Esophagus muscularis mucosa (tissue), 4 donors: ENCODE measurements around the gene ST3GAL3.

Source experiments
- EP300 ChIP-seq: sonication (generic); formaldehyde crosslinking; IDR thresholded peaks from one replicate; pipeline ENCODE4 v1.6.1; 2017; ENCODE audit warnings: antibody characterized with exemption
- POLR2A ChIP-seq: fragments of 450-650 bp; IDR thresholded peaks from one replicate; pipeline ENCODE4 v1.6.1; 2017; ENCODE audit warnings: antibody characterized with exemption, moderate library complexity, mild to moderate bottlenecking, low read depth
- TF ChIP-seq, protein P1 (sequence below), 3 experiments: fragments of 200-600 bp in 2 of 3; fragments of 450-650 bp in 1 of 3; sonication (generic) in 2 of 3; IDR thresholded peaks; one replicate each; pipeline ENCODE4 v1.5.1; 2017 to 2019; ENCODE audit warnings: antibody characterized with exemption in 3 of 3, mild to moderate bottlenecking in 2 of 3, moderate library complexity in 1 of 3

- TF ChIP-seq EP300 (no peak), POLR2A (no peak)
- TF ChIP-seq, protein P1, sequence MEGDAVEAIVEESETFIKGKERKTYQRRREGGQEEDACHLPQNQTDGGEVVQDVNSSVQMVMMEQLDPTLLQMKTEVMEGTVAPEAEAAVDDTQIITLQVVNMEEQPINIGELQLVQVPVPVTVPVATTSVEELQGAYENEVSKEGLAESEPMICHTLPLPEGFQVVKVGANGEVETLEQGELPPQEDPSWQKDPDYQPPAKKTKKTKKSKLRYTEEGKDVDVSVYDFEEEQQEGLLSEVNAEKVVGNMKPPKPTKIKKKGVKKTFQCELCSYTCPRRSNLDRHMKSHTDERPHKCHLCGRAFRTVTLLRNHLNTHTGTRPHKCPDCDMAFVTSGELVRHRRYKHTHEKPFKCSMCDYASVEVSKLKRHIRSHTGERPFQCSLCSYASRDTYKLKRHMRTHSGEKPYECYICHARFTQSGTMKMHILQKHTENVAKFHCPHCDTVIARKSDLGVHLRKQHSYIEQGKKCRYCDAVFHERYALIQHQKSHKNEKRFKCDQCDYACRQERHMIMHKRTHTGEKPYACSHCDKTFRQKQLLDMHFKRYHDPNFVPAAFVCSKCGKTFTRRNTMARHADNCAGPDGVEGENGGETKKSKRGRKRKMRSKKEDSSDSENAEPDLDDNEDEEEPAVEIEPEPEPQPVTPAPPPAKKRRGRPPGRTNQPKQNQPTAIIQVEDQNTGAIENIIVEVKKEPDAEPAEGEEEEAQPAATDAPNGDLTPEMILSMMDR (IDR thresholded peaks at IDR 0.05), result no peak
Measured at GRCh38 chr1:43844114-43844513, 136.8 kb downstream of the ST3GAL3 start.
